HFFc6 (cell line): ENCODE data around the gene UAP1L1. TPM values are rescaled to one million over a fixed set of nuclear protein-coding genes. Genes with fewer than 3 reads are reported as not detected.

Experiments
- DNase-seq: peaks from one replicate; pipeline ENCODE4 v3.0.0-alpha.2; 2018
- H3K27ac Mint-ChIP-seq: 2 replicates; pipeline ENCODE4 v1.8.0; 2020; ENCODE audit warnings: mild to moderate bottlenecking, mixed read lengths
- H3K27me3 Mint-ChIP-seq: 2 replicates; pipeline ENCODE4 v1.8.0; 2021; ENCODE audit warnings: mild to moderate bottlenecking, moderate library complexity, mixed read lengths; ENCODE audit not compliant: insufficient read depth
- H3K36me3 Mint-ChIP-seq: 2 replicates; pipeline ENCODE4 v1.8.0; 2021; ENCODE audit warnings: low read depth, mixed read lengths
- H3K4me1 Mint-ChIP-seq: 2 replicates; pipeline ENCODE4 v1.8.0; 2020; ENCODE audit warnings: low read depth, mixed read lengths
- H3K4me3 Mint-ChIP-seq: 2 replicates; pipeline ENCODE4 v1.8.0; 2020; ENCODE audit warnings: mild to moderate bottlenecking, moderate library complexity, mixed read lengths
- H3K9me3 Mint-ChIP-seq: 2 replicates; pipeline ENCODE4 v1.8.0; 2020; ENCODE audit warnings: mild to moderate bottlenecking, mixed read lengths
- CTCF ChIP-seq: fragments of 200-600 bp; sonication (generic); IDR thresholded peaks from 2 replicates; pipeline ENCODE4 v1.5.0; 2021; ENCODE audit warnings: antibody characterized with exemption, mild to moderate bottlenecking
- total RNA-seq, 6 experiments: library from RNA; stranded (reverse); fragmentation: NEBNext Ultra II Directional; extraction: Animal tissue kit (Norgen Biotek cat#: 25700); gene quantifications; 2 replicates in 1 of 6; 3 replicates in 5 of 6; pipeline ENCODE4 v1.2.3, GENCODE V29; 2021

Gene UAP1L1
- total RNA-seq, 6 experiments from 2014 or later = 9.4 to 13.1 (median 10.6) TPM

DNA sequence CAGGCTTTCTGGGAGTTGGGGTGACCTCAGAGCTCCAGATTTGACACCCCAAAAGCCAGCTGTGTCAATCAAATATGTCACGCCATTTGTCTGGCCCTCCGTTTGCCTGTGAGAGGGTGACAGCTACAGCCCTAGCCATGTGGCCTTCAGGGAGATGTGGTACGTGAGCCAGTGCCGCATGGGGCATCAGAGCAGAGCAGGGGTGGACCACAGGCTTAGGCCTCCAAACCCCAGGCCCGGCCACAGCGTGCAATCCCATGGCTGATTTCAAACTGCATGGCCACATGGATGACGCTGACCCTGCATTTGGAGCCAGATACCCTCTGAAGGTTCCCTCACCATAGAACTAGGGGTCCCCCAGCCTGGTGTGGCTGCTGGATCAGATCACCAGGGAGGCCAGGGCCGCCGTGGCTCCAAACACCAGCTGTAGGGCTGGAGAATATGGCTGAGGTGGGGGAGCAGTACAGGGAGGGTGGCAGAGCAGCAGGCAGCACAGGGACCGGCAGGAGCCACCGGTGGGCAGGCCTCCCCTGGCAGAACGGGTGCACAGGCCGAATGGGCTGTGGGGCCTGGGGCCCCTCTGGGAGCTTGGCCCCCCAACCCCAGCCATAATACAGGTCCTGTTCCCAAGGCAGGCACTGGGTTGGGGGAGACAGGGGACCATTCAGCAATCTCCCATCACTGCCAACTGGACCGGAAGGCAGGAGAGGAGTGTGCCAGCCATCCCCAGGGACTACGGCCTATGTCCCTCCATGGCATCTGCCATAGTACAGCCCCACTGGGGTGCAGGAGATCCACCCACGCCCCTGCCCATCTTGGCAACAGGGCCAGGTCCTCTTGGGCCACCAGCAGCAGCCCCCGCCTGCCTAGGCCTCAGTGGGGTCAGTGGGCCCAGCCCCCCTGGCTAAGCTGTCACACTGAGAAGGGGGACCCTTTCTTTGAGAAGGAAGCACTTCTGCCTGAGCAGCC, 8.5 kb upstream of the UAP1L1 start:
- Mint-ChIP-seq H3K4me1 (peaks cover 14% of the 10 kb centered on the region), H3K4me3 (peak overlapping the region; percentile 26), H3K27ac (no peak overlapping the region), H3K27me3 (peaks cover 1% of the 10 kb centered on the region; the same call in 1 of the 2 replicates), H3K9me3 (no peaks in the 10 kb centered on the region), H3K36me3 (no peaks in the 10 kb centered on the region)
- DNase-seq = no peak
- TF ChIP-seq CTCF = no peak

DNA sequence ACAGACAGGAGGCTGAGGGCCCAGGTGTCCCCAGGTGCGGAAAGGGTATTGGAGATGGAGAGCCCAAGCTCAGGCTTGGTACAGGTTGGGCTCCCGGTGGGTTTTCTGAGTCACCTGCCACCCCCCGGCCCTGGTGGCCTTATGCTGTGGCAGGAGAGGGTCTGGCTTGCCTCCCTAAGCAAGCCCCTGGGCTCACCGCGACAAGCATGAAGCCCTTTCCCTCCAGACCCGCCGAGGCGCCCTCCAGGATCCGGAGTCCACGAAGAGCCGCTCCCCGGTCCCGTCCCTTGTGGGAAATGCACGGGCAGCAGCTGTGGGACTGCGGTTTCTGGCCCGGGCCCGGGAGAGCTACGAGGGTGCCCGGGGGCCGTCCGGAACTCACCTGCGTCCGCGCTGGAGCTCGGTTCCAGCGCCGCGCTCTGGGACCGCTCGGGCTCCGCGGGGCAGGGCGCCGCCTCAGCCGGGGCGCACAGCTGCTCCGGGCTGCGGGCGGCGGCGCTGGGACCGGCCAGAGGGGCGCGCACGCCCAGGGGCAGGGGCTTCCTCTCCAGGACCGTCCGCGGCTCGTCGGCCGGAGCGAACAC, 7.7 kb upstream of the UAP1L1 start:
- Mint-ChIP-seq H3K4me3 (peak overlapping the region; percentile 26), H3K27ac (no peak overlapping the region), H3K27me3 (no peaks in the 10 kb centered on the region; the same call in 1 of the 2 replicates), H3K36me3 (no peaks in the 10 kb centered on the region), H3K4me1 (peaks cover 14% of the 10 kb centered on the region), H3K9me3 (no peaks in the 10 kb centered on the region)
- TF ChIP-seq CTCF = no peak
- DNase-seq = no peak

- Mint-ChIP-seq H3K27me3 (no peaks in the 10 kb centered on the region; the same call in 1 of the 2 replicates), H3K27ac (peak within 1 kb of the TSS; percentile 80)
Measured at GRCh38 chr9:137070201-137070905, 7.0 kb upstream of the UAP1L1 start, which contains the start of gene SAPCD2. Gene SAPCD2 (minus strand): TSS chr9:137070557. CDS start chr9:137070460, 97 bp downstream.

GRCh38 chr9:137070906-137071275, 6.4 kb upstream of the UAP1L1 start:
- Mint-ChIP-seq H3K4me3 (peak overlapping the region; percentile 82), H3K9me3 (no peaks in the 10 kb centered on the region), H3K27me3 (no peaks in the 10 kb centered on the region; the same call in none of the 2 replicates), H3K36me3 (no peaks in the 10 kb centered on the region), H3K27ac (peak overlapping the region; percentile 80), H3K4me1 (peaks cover 14% of the 10 kb centered on the region)
- DNase-seq = no peak
- peak; percentile 29; the same call in 1 of the 2 replicates for TF ChIP-seq CTCF

More at GRCh38 chr9:137070201-137070905, 7.0 kb upstream of the UAP1L1 start, which contains the start of gene SAPCD2:
- peaks cover 14% of the 10 kb centered on the region for H3K4me1 Mint-ChIP-seq
- H3K4me3 Mint-ChIP-seq = peak within 1 kb of the TSS; percentile 82
- DNase-seq = peak; percentile 79
- no peak for TF ChIP-seq CTCF
- H3K36me3 Mint-ChIP-seq = no peaks in the 10 kb centered on the region
- H3K9me3 Mint-ChIP-seq = no peaks in the 10 kb centered on the region

DNA sequence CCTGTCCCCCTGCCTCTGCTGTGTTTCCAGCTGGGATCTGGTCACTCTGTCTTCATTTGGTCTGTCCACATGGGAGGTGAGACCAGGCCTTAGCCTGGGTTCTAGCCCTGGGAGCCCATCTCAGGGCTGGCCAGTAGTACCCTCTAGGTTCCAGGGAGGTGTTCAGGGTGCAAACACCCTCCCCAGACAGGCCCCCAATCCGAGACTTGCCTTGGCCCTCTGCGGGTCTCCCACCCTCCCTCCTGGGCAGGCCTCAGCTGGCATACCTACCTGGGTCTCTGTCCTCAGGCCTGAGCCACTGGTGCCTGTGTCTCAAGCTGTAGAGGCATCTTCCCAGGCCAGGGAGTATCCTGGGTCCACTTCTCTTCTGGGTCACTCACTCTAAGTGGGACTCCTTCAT, 6.0 kb upstream of the UAP1L1 start:
- Mint-ChIP-seq H3K9me3 (no peaks in the 10 kb centered on the region), H3K27ac (peak overlapping the region; percentile 80), H3K4me1 (peaks cover 14% of the 10 kb centered on the region), H3K36me3 (no peaks in the 10 kb centered on the region), H3K4me3 (peak overlapping the region; percentile 82), H3K27me3 (no peaks in the 10 kb centered on the region; the same call in none of the 2 replicates)
- TF ChIP-seq CTCF = no peak
- no peak for DNase-seq
